ENCODE results near the gene XRCC5. TPM values are rescaled to one million over a fixed set of nuclear protein-coding genes. Genes with fewer than 3 reads are reported as not detected.

The XRCC5 gene
- polyA plus RNA-seq, 1 donor (not counting 4 experiments of a cell fraction or from before 2014, with no cell fraction given) = 521 TPM

- H3K9me1 ChIP-seq (ENCODE audit: control insufficient read depth, extremely low read depth, insufficient read depth, low read length) = no peaks in the 10 kb centered on the region
- FAIRE-seq (no peak), DNase-seq (ENCODE audit: low read depth, low spot score) (no peak)
- no peak overlapping the region for H3K4me3 ChIP-seq (ENCODE audit: control insufficient read depth in 2 of 3, extremely low read depth in 1 of 3, insufficient read depth in 2 of 3, low read depth in 1 of 3, low read length in 3 of 3)
- no peaks in the 10 kb centered on the region for H3K27me3 ChIP-seq (ENCODE audit: control insufficient read depth, extremely low read depth, insufficient read depth, low read length)
- H3K79me2 ChIP-seq (ENCODE audit: control insufficient read depth, insufficient read depth, low read length) = peaks cover 6% of the 10 kb centered on the region
- no peaks in the 10 kb centered on the region for H3K36me3 ChIP-seq (ENCODE audit: control insufficient read depth in 2 of 2, extremely low read depth in 1 of 2, insufficient read depth in 2 of 2, low read length in 2 of 2)
- dilution Hi-C loops (cut with MboI; ENCODE audit: extremely low pct_ligation_motif_present, low sequenced_read_pairs) = no loop called here
- H3K9ac ChIP-seq (ENCODE audit: control insufficient read depth, extremely low read depth, insufficient read depth, low read length) = no peak overlapping the region
- no peak for TF ChIP-seq CTCF (optimal IDR thresholded peaks at IDR 0.05 in 1 of 3, IDR thresholded peaks at IDR 0.05 in 1 of 3, conservative IDR thresholded peaks at IDR 0.05 in 1 of 3; ENCODE audit: extremely low read depth in 1 of 3, insufficient read depth in 2 of 3, low read length in 3 of 3)
- TF ChIP-seq EZH2 (IDR thresholded peaks at IDR 0.05; ENCODE audit: low read length) = no peak
- H3K4me1 ChIP-seq (ENCODE audit: control insufficient read depth, extremely low read depth, insufficient read depth, low read length) = peaks cover 14% of the 10 kb centered on the region
- H2AFZ ChIP-seq (ENCODE audit: control insufficient read depth, low read length) = no peak overlapping the region
- no peaks in the 10 kb centered on the region for H4K20me1 ChIP-seq (ENCODE audit: control insufficient read depth, extremely low read depth, insufficient read depth, low read length)
- H3K27ac ChIP-seq (ENCODE audit: control insufficient read depth, insufficient read depth, low read length) = no peak overlapping the region
- no peaks in the 10 kb centered on the region for H3K9me3 ChIP-seq (ENCODE audit: control insufficient read depth, low read depth, low read length)
- H3K4me2 ChIP-seq (ENCODE audit: control insufficient read depth, extremely low read depth, insufficient read depth, low read depth, low read length) = no peak overlapping the region
These were observed 4.5 kb upstream of the XRCC5 start for GRCh38 chr2:216104691-216105090.

GRCh38 chr2:216107320-216107719 lies 1.8 kb upstream of the XRCC5 start:
- H2AFZ ChIP-seq (ENCODE audit: control insufficient read depth, low read length) = peak overlapping the region; percentile 91
- dilution Hi-C loops (cut with MboI; ENCODE audit: extremely low pct_ligation_motif_present, low sequenced_read_pairs) = no loop called here

More at GRCh38 chr2:216107320-216107719, 1.8 kb upstream of the XRCC5 start:
- Histone ChIP-seq H3K4me2 (ENCODE audit: control insufficient read depth, extremely low read depth, insufficient read depth, low read depth, low read length) (peak overlapping the region; percentile 85), H3K9ac (ENCODE audit: control insufficient read depth, extremely low read depth, insufficient read depth, low read length) (peak overlapping the region; percentile 61), H3K36me3 (ENCODE audit: control insufficient read depth in 2 of 2, extremely low read depth in 1 of 2, insufficient read depth in 2 of 2, low read length in 2 of 2) (peaks cover 12 to 14% of the 10 kb centered on the region in 2 experiments), H3K27ac (ENCODE audit: control insufficient read depth, insufficient read depth, low read length) (no peak overlapping the region), H3K4me3 (ENCODE audit: control insufficient read depth in 2 of 3, extremely low read depth in 1 of 3, insufficient read depth in 2 of 3, low read depth in 1 of 3, low read length in 3 of 3) (peak overlapping the region; percentile 9 to 52 (median 37)), H3K9me1 (ENCODE audit: control insufficient read depth, extremely low read depth, insufficient read depth, low read length) (no peaks in the 10 kb centered on the region), H3K4me1 (ENCODE audit: control insufficient read depth, extremely low read depth, insufficient read depth, low read length) (peaks cover 28% of the 10 kb centered on the region), H4K20me1 (ENCODE audit: control insufficient read depth, extremely low read depth, insufficient read depth, low read length) (no peaks in the 10 kb centered on the region), H3K79me2 (ENCODE audit: control insufficient read depth, insufficient read depth, low read length) (peaks cover 32% of the 10 kb centered on the region), H3K27me3 (ENCODE audit: control insufficient read depth, extremely low read depth, insufficient read depth, low read length) (no peaks in the 10 kb centered on the region), H3K9me3 (ENCODE audit: control insufficient read depth, low read depth, low read length) (no peaks in the 10 kb centered on the region)
- TF ChIP-seq EZH2 (IDR thresholded peaks at IDR 0.05; ENCODE audit: low read length) (no peak), CTCF (optimal IDR thresholded peaks at IDR 0.05 in 1 of 3, IDR thresholded peaks at IDR 0.05 in 1 of 3, conservative IDR thresholded peaks at IDR 0.05 in 1 of 3; ENCODE audit: extremely low read depth in 1 of 3, insufficient read depth in 2 of 3, low read length in 3 of 3) (no peak)
- FAIRE-seq (no peak), DNase-seq (ENCODE audit: low read depth, low spot score) (no peak)
